ENCODE data around the gene OR11H7. TPM values are rescaled to one million over a fixed set of nuclear protein-coding genes. Genes with fewer than 3 reads are reported as not detected.
"Not testable (repeated sequence)": the region's sequence is repeated elsewhere in the genome, so short reads cannot be mapped to it uniquely, and the experiment has no call there.

Gene OR11H7
- total RNA-seq, 1 experiment from 2014 or later: not detected

DNA sequence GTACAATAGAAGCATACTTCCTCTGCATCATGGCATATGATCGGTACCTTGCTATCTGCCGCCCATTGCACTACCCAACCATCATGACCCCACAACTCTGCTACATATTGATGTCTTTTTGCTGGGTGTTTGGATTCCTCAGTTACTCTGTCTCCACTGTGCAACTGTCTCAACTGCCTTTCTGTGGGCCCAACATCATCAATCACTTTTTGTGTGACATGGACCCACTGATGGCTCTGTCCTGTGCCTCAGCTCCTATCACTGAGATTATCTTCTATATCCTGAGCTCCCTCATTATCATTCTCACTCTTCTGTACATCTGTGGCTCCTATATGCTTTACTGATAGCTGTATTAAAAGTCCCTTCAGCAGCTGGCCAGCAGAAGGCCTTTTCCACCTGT is 19.2 kb upstream of the OR11H7 start:
- no peaks in the 10 kb centered on the region for H3K4me1 Mint-ChIP-seq (ENCODE audit: low read depth, unreplicated experiment)
- no peak overlapping the region for H3K27ac Mint-ChIP-seq (ENCODE audit: unreplicated experiment)
- TF ChIP-seq, protein P1, sequence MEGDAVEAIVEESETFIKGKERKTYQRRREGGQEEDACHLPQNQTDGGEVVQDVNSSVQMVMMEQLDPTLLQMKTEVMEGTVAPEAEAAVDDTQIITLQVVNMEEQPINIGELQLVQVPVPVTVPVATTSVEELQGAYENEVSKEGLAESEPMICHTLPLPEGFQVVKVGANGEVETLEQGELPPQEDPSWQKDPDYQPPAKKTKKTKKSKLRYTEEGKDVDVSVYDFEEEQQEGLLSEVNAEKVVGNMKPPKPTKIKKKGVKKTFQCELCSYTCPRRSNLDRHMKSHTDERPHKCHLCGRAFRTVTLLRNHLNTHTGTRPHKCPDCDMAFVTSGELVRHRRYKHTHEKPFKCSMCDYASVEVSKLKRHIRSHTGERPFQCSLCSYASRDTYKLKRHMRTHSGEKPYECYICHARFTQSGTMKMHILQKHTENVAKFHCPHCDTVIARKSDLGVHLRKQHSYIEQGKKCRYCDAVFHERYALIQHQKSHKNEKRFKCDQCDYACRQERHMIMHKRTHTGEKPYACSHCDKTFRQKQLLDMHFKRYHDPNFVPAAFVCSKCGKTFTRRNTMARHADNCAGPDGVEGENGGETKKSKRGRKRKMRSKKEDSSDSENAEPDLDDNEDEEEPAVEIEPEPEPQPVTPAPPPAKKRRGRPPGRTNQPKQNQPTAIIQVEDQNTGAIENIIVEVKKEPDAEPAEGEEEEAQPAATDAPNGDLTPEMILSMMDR (IDR thresholded peaks at IDR 0.05; ENCODE audit: insufficient read depth in 1 of 2, low read depth in 1 of 2, low read length in 1 of 2, severe bottlenecking in 1 of 2, unreplicated experiment in 1 of 2): no peak
- no peaks in the 10 kb centered on the region for H3K27me3 ChIP-seq (replicated peaks; ENCODE audit: control insufficient read depth, insufficient read depth, low read length)
- intact Hi-C loops (cut with micrococcal nuclease; ENCODE audit: unreplicated experiment): no loop called here
- POLR2A ChIA-PET: no interaction called here
- no peaks in the 10 kb centered on the region for H3K4me1 ChIP-seq
- no peaks in the 10 kb centered on the region for H3K9me3 ChIP-seq
- BruUV-seq (replicated peaks): no TSS peak
- H3K36me3 ChIP-seq (ENCODE audit: control insufficient read depth, insufficient read depth, low read length): no peaks in the 10 kb centered on the region
- peaks cover 5% of the 10 kb centered on the region for H3K27me3 Mint-ChIP-seq (ENCODE audit: insufficient read depth, unreplicated experiment)
- CTCF ChIA-PET: interaction anchor here (0.6 kb wide), 1 partner anchor 648 kb away, joined by 3 read pairs; no protein-coding TSS in a partner anchor
- H3K9me3 Mint-ChIP-seq (ENCODE audit: unreplicated experiment): no peaks in the 10 kb centered on the region
- H3K4me3 Mint-ChIP-seq (ENCODE audit: unreplicated experiment): no peak overlapping the region
- no peak for DNase-seq
- H3K36me3 Mint-ChIP-seq (ENCODE audit: insufficient read depth, unreplicated experiment): no peaks in the 10 kb centered on the region
- no peak overlapping the region for H3K4me3 ChIP-seq (ENCODE audit: low read depth, low read length)

DNA sequence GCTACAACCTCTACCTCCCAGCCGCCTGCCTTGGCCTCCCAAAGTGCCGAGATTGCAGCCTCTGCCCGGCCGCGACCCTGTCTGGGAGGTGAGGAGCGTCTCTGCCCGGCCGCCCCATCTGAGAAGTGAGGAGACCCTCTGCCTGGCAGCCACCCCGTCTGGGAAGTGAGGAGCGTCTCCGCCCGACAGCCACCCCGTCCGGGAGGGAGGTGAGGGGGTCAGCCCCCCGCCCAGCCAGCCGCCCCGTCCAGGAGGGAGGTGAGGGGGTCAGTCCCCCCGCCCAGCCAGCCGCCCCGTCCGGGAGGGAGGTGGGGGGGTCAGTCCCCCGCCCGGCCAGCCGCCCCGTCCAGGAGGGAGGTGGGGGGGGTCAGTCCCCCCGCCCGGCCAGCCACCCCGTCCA is 16.4 kb upstream of the OR11H7 start:
- H3K27me3 Mint-ChIP-seq (ENCODE audit: insufficient read depth, unreplicated experiment); BruUV-seq (replicated peaks): not testable (repeated sequence)

DNA sequence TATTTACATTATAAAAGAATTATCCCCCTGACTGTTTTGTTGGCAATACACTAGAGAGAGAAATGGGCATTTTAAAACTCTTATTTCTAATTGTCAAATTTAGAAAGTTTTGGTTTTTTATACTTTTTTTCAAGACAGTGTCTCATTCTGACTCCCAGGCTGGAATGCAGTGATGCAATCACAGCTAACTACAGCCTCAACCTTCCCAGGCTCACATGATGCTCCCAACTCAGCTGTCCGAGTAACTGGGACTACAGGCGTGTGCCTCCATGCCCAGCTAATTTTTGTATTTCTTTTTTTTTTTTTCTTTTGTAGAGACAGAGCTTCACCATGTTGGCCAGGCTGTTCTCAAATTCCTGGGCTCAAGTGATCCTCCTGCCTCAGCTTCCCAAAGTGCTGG is 13.6 kb upstream of the OR11H7 start:
- H3K4me3 ChIP-seq (ENCODE audit: low read depth, low read length): no peak overlapping the region
- Mint-ChIP-seq H3K9me3 (ENCODE audit: unreplicated experiment) (no peaks in the 10 kb centered on the region), H3K27ac (ENCODE audit: unreplicated experiment) (no peak overlapping the region), H3K4me1 (ENCODE audit: low read depth, unreplicated experiment) (no peaks in the 10 kb centered on the region), H3K27me3 (ENCODE audit: insufficient read depth, unreplicated experiment) (peaks cover 5% of the 10 kb centered on the region), H3K4me3 (ENCODE audit: unreplicated experiment) (no peak overlapping the region), H3K36me3 (ENCODE audit: insufficient read depth, unreplicated experiment) (no peaks in the 10 kb centered on the region)
- BruUV-seq (replicated peaks): no TSS peak
- H3K4me1 ChIP-seq: no peaks in the 10 kb centered on the region
- TF ChIP-seq, protein P1 (IDR thresholded peaks at IDR 0.05; ENCODE audit: insufficient read depth in 1 of 2, low read depth in 1 of 2, low read length in 1 of 2, severe bottlenecking in 1 of 2, unreplicated experiment in 1 of 2): no peak
- H3K27me3 ChIP-seq (replicated peaks; ENCODE audit: control insufficient read depth, insufficient read depth, low read length): no peaks in the 10 kb centered on the region
- intact Hi-C loops (cut with micrococcal nuclease; ENCODE audit: unreplicated experiment): no loop called here
- CTCF ChIA-PET: no interaction called here
- H3K36me3 ChIP-seq (ENCODE audit: control insufficient read depth, insufficient read depth, low read length): no peaks in the 10 kb centered on the region
- DNase-seq: no peak
- no peaks in the 10 kb centered on the region for H3K9me3 ChIP-seq
- POLR2A ChIA-PET: no interaction called here

More for the DNA sequence above, 16.4 kb upstream of the OR11H7 start:
- H3K4me1 Mint-ChIP-seq (ENCODE audit: low read depth, unreplicated experiment); H3K9me3 Mint-ChIP-seq (ENCODE audit: unreplicated experiment); H3K36me3 Mint-ChIP-seq (ENCODE audit: insufficient read depth, unreplicated experiment); CTCF ChIA-PET; intact Hi-C loops (cut with micrococcal nuclease; ENCODE audit: unreplicated experiment); H3K4me3 Mint-ChIP-seq (ENCODE audit: unreplicated experiment); H3K4me3 ChIP-seq (ENCODE audit: low read depth, low read length); H3K9me3 ChIP-seq; H3K36me3 ChIP-seq (ENCODE audit: control insufficient read depth, insufficient read depth, low read length); DNase-seq; POLR2A ChIA-PET; H3K4me1 ChIP-seq; H3K27ac Mint-ChIP-seq (ENCODE audit: unreplicated experiment); H3K27me3 ChIP-seq (replicated peaks; ENCODE audit: control insufficient read depth, insufficient read depth, low read length): not testable (repeated sequence)

DNA sequence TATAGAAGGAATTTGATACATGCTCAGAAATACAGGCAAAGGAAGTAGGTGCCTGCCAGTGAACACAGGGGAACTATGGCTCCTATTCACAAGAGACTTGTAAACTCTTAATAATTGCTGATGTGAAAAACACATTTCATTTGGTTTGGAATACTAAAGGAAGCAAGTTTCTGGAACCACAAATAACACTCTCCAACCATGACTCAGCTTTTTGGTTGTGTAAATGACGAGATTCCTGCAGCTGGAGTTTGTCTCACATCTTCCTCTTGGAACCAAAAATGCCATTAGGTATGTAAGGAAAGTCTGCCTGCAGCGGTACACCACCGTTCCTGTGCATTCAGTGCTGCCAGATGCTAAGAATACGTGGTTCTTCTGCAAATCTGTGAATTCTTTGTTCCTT is 9.7 kb upstream of the OR11H7 start:
- no peak for DNase-seq
- Mint-ChIP-seq H3K27ac (ENCODE audit: unreplicated experiment) (no peak overlapping the region), H3K27me3 (ENCODE audit: insufficient read depth, unreplicated experiment) (no peaks in the 10 kb centered on the region), H3K36me3 (ENCODE audit: insufficient read depth, unreplicated experiment) (no peaks in the 10 kb centered on the region), H3K9me3 (ENCODE audit: unreplicated experiment) (no peaks in the 10 kb centered on the region), H3K4me1 (ENCODE audit: low read depth, unreplicated experiment) (no peaks in the 10 kb centered on the region), H3K4me3 (ENCODE audit: unreplicated experiment) (no peak overlapping the region)
- ChIA-PET CTCF (no interaction called here), POLR2A (no interaction called here)
- no TSS peak for BruUV-seq (replicated peaks)
- intact Hi-C loops (cut with micrococcal nuclease; ENCODE audit: unreplicated experiment): no loop called here
- Histone ChIP-seq H3K4me3 (ENCODE audit: low read depth, low read length) (no peak overlapping the region), H3K4me1 (no peaks in the 10 kb centered on the region), H3K27me3 (replicated peaks; ENCODE audit: control insufficient read depth, insufficient read depth, low read length) (no peaks in the 10 kb centered on the region), H3K9me3 (no peaks in the 10 kb centered on the region), H3K36me3 (ENCODE audit: control insufficient read depth, insufficient read depth, low read length) (no peaks in the 10 kb centered on the region)
- TF ChIP-seq, protein P1 (IDR thresholded peaks at IDR 0.05; ENCODE audit: insufficient read depth in 1 of 2, low read depth in 1 of 2, low read length in 1 of 2, severe bottlenecking in 1 of 2, unreplicated experiment in 1 of 2): no peak

All from Caco-2 (cell line).